Renal pelvis (tissue), 4 donors: Measurements from ENCODE around the gene NCKAP5L. TPM values are rescaled to one million over a fixed set of nuclear protein-coding genes. Genes with fewer than 3 reads are reported as not detected.
A peak's percentile ranks its signal among the peaks of the same experiment; 100 is the strongest.

Experiments used
- DNase-seq: peaks from one replicate; pipeline ENCODE4 v3.0.0-alpha.2; 2013
- polyA plus RNA-seq, 3 donors: library from polyadenylated mRNA; unstranded; fragments of 120-200 nt; gene quantifications; one replicate each; pipeline ENCODE4 v1.2.1, GENCODE V29; 2013; ENCODE audit not compliant: insufficient read length in 3 of 3

The NCKAP5L gene
- polyA plus RNA-seq, 3 donors = 23.4 to 27.7 (median 23.5) TPM

- DNase-seq = peak; percentile 74
These were observed 86.2 kb downstream of the NCKAP5L start for GRCh38 chr12:49741882-49742620.

Other genes with a start within 250 kb of the NCKAP5L start
- gene FAM186B, start 222.8 kb downstream of the NCKAP5L start, polyA plus RNA-seq = 1 to 10 TPM in 2 of 3 donors, under 1 TPM in 1; 0.93 to 3.9 (median 3.9) TPM
- gene PRPF40B, start 204.9 kb downstream of the NCKAP5L start, polyA plus RNA-seq = 10 to 100 TPM; 25.0 to 34.9 (median 32.1) TPM
- 10 to 100 TPM; 37.1 to 39.0 (median 37.1) TPM for gene FMNL3, start 121.0 kb downstream of the NCKAP5L start, polyA plus RNA-seq
- 100 to 1,000 TPM; 714 to 750 (median 741) TPM for gene TMBIM6, start 86.9 kb downstream of the NCKAP5L start, polyA plus RNA-seq
- gene BCDIN3D, start 14.7 kb upstream of the NCKAP5L start, polyA plus RNA-seq = 1 to 10 TPM; 7.4 to 9.7 (median 9.4) TPM
- 1 to 10 TPM; 1.9 to 5.4 (median 4.9) TPM for gene FAIM2, start 75.5 kb upstream of the NCKAP5L start, polyA plus RNA-seq
- 100 to 1,000 TPM in 2 of 3 donors, 10 to 100 TPM in 1; 75.1 to 170 (median 128) TPM for gene AQP2, start 122.3 kb upstream of the NCKAP5L start, polyA plus RNA-seq
- gene AQP5, start 133.5 kb upstream of the NCKAP5L start, polyA plus RNA-seq = 1 to 10 TPM; 1.4 to 2.8 (median 2.3) TPM
- 10 to 100 TPM; 15.4 to 28.6 (median 23.3) TPM for gene AQP6, start 144.5 kb upstream of the NCKAP5L start, polyA plus RNA-seq
- gene RACGAP1, start 197.1 kb upstream of the NCKAP5L start, polyA plus RNA-seq = 10 to 100 TPM; 47.5 to 49.4 (median 49.0) TPM
- gene ASIC1, start 229.2 kb upstream of the NCKAP5L start, polyA plus RNA-seq = 1 to 10 TPM; 4.6 to 5.6 (median 5.5) TPM